Astrocyte (in vitro differentiated cells and primary cell): Measurements from ENCODE around the gene NXN. TPM values are rescaled to one million over a fixed set of nuclear protein-coding genes. Genes with fewer than 3 reads are reported as not detected.

Experiments used
- DNase-seq: peaks from one replicate; pipeline ENCODE4 v3.0.0-alpha.2; 2010; ENCODE audit warnings: low read depth
- FAIRE-seq: peaks from 2 replicates; lab custom pipeline; 2011; peaks lifted over from hg19 to GRCh38; lab: Jason Lieb, UNC
- H2AFZ ChIP-seq: 2 replicates; pipeline ENCODE4 v1.6.0; 2012; ENCODE audit warnings: low read depth, low read length, inconsistent platforms
- H3K27ac ChIP-seq: 2 replicates; pipeline ENCODE4 v1.5.1; 2011; ENCODE audit warnings: low read depth, low read length, inconsistent platforms
- H3K27me3 ChIP-seq: 2 replicates; pipeline ENCODE4 v1.6.0; 2011; ENCODE audit warnings: low read length, inconsistent platforms; ENCODE audit not compliant: insufficient read depth
- H3K36me3 ChIP-seq: 2 replicates; pipeline ENCODE4 v1.5.1; 2011; ENCODE audit warnings: low read length, inconsistent platforms; ENCODE audit not compliant: insufficient read depth
- H3K4me1 ChIP-seq: 2 replicates; pipeline ENCODE4 v1.5.1; 2011; ENCODE audit warnings: low read length, inconsistent platforms; ENCODE audit not compliant: insufficient read depth
- H3K4me2 ChIP-seq: 2 replicates; pipeline ENCODE4 v1.6.0; 2012; ENCODE audit warnings: low read length, inconsistent platforms
- H3K4me3 ChIP-seq: 2 replicates; pipeline ENCODE4 v1.5.1; 2011; ENCODE audit warnings: low read depth, mild to moderate bottlenecking, low read length, inconsistent platforms; ENCODE audit not compliant: insufficient read depth
- H3K79me2 ChIP-seq: 2 replicates; pipeline ENCODE4 v1.6.0; 2012; ENCODE audit warnings: mild to moderate bottlenecking, low read length, inconsistent platforms; ENCODE audit not compliant: insufficient read depth
- H3K9ac ChIP-seq: 2 replicates; pipeline ENCODE4 v1.6.0; 2012; ENCODE audit warnings: mild to moderate bottlenecking, low read length, inconsistent platforms
- H3K9me3 ChIP-seq: 2 replicates; pipeline ENCODE4 v1.5.1; 2012; ENCODE audit warnings: low read depth, mild to moderate bottlenecking, low read length, inconsistent platforms; ENCODE audit not compliant: insufficient read depth
- H4K20me1 ChIP-seq: 2 replicates; pipeline ENCODE4 v1.6.0; 2012; ENCODE audit warnings: low read length, inconsistent platforms; ENCODE audit not compliant: insufficient read depth
- H3K27ac Mint-ChIP-seq: one replicate; pipeline ENCODE4 v1.8.0; 2021; ENCODE audit warnings: mild to moderate bottlenecking, mixed read lengths; ENCODE audit not compliant: unreplicated experiment
- H3K27me3 Mint-ChIP-seq: one replicate; pipeline ENCODE4 v1.8.0; 2021; ENCODE audit warnings: low read depth, mixed read lengths; ENCODE audit not compliant: unreplicated experiment
- H3K36me3 Mint-ChIP-seq: one replicate; pipeline ENCODE4 v1.8.0; 2021; ENCODE audit warnings: low read depth, mixed read lengths; ENCODE audit not compliant: unreplicated experiment
- H3K4me1 Mint-ChIP-seq: one replicate; pipeline ENCODE4 v1.8.0; 2021; ENCODE audit warnings: low read depth, mixed read lengths; ENCODE audit not compliant: unreplicated experiment
- H3K4me3 Mint-ChIP-seq: one replicate; pipeline ENCODE4 v1.8.0; 2021; ENCODE audit warnings: mild to moderate bottlenecking, moderate library complexity, mixed read lengths; ENCODE audit not compliant: unreplicated experiment
- H3K9me3 Mint-ChIP-seq: one replicate; pipeline ENCODE4 v1.8.0; 2021; ENCODE audit warnings: mild to moderate bottlenecking, mixed read lengths; ENCODE audit not compliant: unreplicated experiment
- CTCF ChIP-seq: IDR thresholded peaks from 2 replicates; pipeline ENCODE4 v1.5.1; 2011; ENCODE audit warnings: low read depth, mild to moderate bottlenecking, inconsistent platforms, low read length, moderate library complexity; ENCODE audit not compliant: insufficient read depth
- EZH2 ChIP-seq: IDR thresholded peaks from 2 replicates; pipeline ENCODE4 v1.6.1; 2012; ENCODE audit warnings: mild to moderate bottlenecking, low read length, inconsistent platforms; ENCODE audit not compliant: insufficient read depth
- total RNA-seq: library from RNA; stranded (reverse); gene quantifications from 2 replicates; pipeline ENCODE4 v1.2.1, GENCODE V29; 2021

Gene NXN
- total RNA-seq, 1 donor from 2014 or later = 104 TPM

- Mint-ChIP-seq H3K36me3 (peaks cover 6% of the 10 kb centered on the region), H3K27me3 (no peaks in the 10 kb centered on the region), H3K4me3 (no peak overlapping the region), H3K27ac (no peak overlapping the region), H3K4me1 (no peaks in the 10 kb centered on the region), H3K9me3 (no peaks in the 10 kb centered on the region)
- Histone ChIP-seq H3K9ac (no peak overlapping the region), H3K79me2 (no peaks in the 10 kb centered on the region), H3K4me3 (no peak overlapping the region), H3K4me2 (no peak overlapping the region), H3K9me3 (no peaks in the 10 kb centered on the region), H4K20me1 (peaks cover 13% of the 10 kb centered on the region), H3K27me3 (no peaks in the 10 kb centered on the region), H3K36me3 (peaks cover 4% of the 10 kb centered on the region), H3K4me1 (no peaks in the 10 kb centered on the region), H3K27ac (no peak overlapping the region), H2AFZ (no peak overlapping the region)
- no peak for FAIRE-seq
- TF ChIP-seq EZH2 (no peak), CTCF (no peak)
- DNase-seq = no peak
Measured at GRCh38 chr17:1011760-1012735, 32.5 kb upstream of the NXN start.

- H3K27me3 ChIP-seq = no peaks in the 10 kb centered on the region
- H3K27ac Mint-ChIP-seq = no peak overlapping the region
- H3K4me2 ChIP-seq = no peak overlapping the region
- peaks cover 4% of the 10 kb centered on the region for H3K36me3 ChIP-seq
- H3K27ac ChIP-seq = no peak overlapping the region
- H3K27me3 Mint-ChIP-seq = no peaks in the 10 kb centered on the region
- H3K9me3 Mint-ChIP-seq = no peaks in the 10 kb centered on the region
- peaks cover 6% of the 10 kb centered on the region for H3K36me3 Mint-ChIP-seq
- no peak overlapping the region for H3K4me3 ChIP-seq
- H3K4me3 Mint-ChIP-seq = no peak overlapping the region
- H3K4me1 Mint-ChIP-seq = no peaks in the 10 kb centered on the region
- H2AFZ ChIP-seq = no peak overlapping the region
- H3K4me1 ChIP-seq = peaks cover under 1% of the 10 kb centered on the region
- DNase-seq (no peak), FAIRE-seq (no peak)
- peaks cover 14% of the 10 kb centered on the region for H4K20me1 ChIP-seq
- no peaks in the 10 kb centered on the region for H3K79me2 ChIP-seq
- H3K9ac ChIP-seq = no peak overlapping the region
- H3K9me3 ChIP-seq = no peaks in the 10 kb centered on the region
- TF ChIP-seq EZH2 (no peak), CTCF (no peak)
Measured at GRCh38 chr17:1011138-1011537, 31.6 kb upstream of the NXN start.

GRCh38 chr17:1010586-1010985 lies 31.0 kb upstream of the NXN start:
- Histone ChIP-seq H3K79me2 (no peaks in the 10 kb centered on the region), H3K4me3 (no peak overlapping the region), H3K9me3 (no peaks in the 10 kb centered on the region), H3K36me3 (peaks cover 4% of the 10 kb centered on the region), H2AFZ (no peak overlapping the region), H3K27ac (no peak overlapping the region), H3K4me1 (peaks cover 6% of the 10 kb centered on the region), H3K27me3 (no peaks in the 10 kb centered on the region), H4K20me1 (peaks cover 18% of the 10 kb centered on the region), H3K9ac (no peak overlapping the region), H3K4me2 (no peak overlapping the region)
- peaks cover 9% of the 10 kb centered on the region for H3K36me3 Mint-ChIP-seq
- H3K27me3 Mint-ChIP-seq = no peaks in the 10 kb centered on the region
- no peak for FAIRE-seq
- no peaks in the 10 kb centered on the region for H3K9me3 Mint-ChIP-seq
- no peak overlapping the region for H3K27ac Mint-ChIP-seq
- no peak for TF ChIP-seq CTCF
- peaks cover 1% of the 10 kb centered on the region for H3K4me1 Mint-ChIP-seq
- H3K4me3 Mint-ChIP-seq = no peak overlapping the region
- no peak for DNase-seq
